Stomach smooth muscle (tissue), 2 donors: ENCODE data around the gene NEO1.

Source experiments
- H3K27ac ChIP-seq: one replicate; pipeline ENCODE4 v1.7.0; 2013; ENCODE audit warnings: mild to moderate bottlenecking, low read length, inconsistent platforms
- H3K27me3 ChIP-seq, 2 donors: one replicate each; pipeline ENCODE4 v1.7.0; 2013; ENCODE audit warnings: low read length in 2 of 2; ENCODE audit not compliant: insufficient read depth in 2 of 2, control insufficient read depth in 1 of 2
- H3K36me3 ChIP-seq, 2 donors: one replicate each; pipeline ENCODE4 v1.7.0; 2013; ENCODE audit warnings: low read length in 2 of 2; ENCODE audit not compliant: control insufficient read depth in 2 of 2, insufficient read depth in 2 of 2
- H3K4me1 ChIP-seq: one replicate; pipeline ENCODE4 v1.7.0; 2013; ENCODE audit warnings: low read length; ENCODE audit not compliant: control insufficient read depth, insufficient read depth
- H3K4me3 ChIP-seq, 2 donors: one replicate each; pipeline ENCODE4 v1.7.0; 2013; ENCODE audit warnings: low read length in 2 of 2
- H3K9ac ChIP-seq, 2 donors: one replicate each; pipeline ENCODE4 v1.7.0; 2013; ENCODE audit warnings: low read length in 2 of 2, mild to moderate bottlenecking in 1 of 2
- H3K9me3 ChIP-seq, 2 donors: one replicate each; pipeline ENCODE4 v1.7.0; 2013; ENCODE audit warnings: low read length in 2 of 2; ENCODE audit not compliant: control insufficient read depth in 2 of 2
- donor health status: healthy.
- donor health status: Pancreatic carcinoma.

Gene NEO1

DNA sequence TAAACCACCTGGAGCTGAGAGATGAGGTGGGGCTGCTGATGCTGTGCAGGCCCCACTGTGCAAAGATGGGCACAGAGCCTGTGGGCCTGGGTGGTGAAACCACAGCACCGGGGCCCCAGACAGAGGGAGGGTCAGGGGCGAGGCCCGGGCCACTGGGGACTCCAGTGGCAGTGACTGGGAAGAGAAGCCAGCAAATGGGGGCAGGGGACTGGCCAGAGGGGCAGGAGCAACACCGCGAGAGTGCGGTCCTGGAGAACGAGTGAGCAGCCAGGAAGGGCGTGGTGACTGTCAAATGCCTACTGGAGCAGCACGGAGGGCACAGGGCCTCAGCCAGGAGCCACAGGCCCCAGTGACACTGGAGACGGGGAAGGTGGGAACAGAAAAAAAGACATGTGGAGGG, 276.7 kb downstream of the NEO1 start:
- H3K27ac ChIP-seq, result no peak overlapping the region
- no peak overlapping the region for H3K9ac ChIP-seq
- peaks cover 0 to 3% of the 10 kb centered on the region in 2 donors for H3K27me3 ChIP-seq
- H3K4me1 ChIP-seq, result no peaks in the 10 kb centered on the region
- H3K4me3 ChIP-seq, result no peak overlapping the region
- no peaks in the 10 kb centered on the region for H3K9me3 ChIP-seq
- no peaks in the 10 kb centered on the region for H3K36me3 ChIP-seq

DNA sequence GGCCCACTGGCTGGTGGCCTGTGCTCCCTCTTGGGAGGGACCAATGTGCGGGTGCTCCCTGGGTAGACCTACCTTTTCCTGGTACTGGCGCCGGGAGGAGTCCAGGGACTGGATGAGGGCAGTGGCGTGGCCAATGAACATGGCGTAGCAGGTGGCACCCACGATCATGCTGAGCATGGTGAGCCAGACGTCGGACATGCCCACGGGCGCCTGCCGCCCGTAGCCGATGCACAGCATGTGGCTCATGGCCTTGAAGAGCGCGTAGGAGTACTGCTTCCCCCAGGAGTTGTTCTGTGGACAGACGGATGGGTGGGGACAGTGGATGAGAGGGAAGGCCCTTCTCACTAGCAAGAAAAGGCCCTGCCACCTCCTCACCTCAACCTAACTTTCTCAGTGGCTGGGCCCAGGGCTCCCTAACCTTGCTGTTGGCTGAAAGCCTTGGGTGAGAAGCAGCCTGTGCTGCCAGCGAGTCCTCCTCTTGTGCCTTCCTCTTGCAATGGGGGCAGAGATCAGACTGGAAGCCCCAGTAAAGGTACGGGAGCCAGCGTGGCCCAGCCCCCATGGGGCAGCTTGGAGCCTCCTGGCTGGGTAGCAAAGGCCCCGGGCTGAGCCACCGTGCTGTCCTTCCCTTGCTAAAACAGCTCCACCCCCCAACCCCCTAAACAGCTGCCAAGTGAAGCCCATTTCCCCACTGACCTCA, 277.4 kb downstream of the NEO1 start:
- H3K27ac ChIP-seq, result no peak overlapping the region
- H3K9ac ChIP-seq, result no peak overlapping the region
- no peaks in the 10 kb centered on the region for H3K4me1 ChIP-seq
- no peaks in the 10 kb centered on the region for H3K9me3 ChIP-seq
- no peaks in the 10 kb centered on the region for H3K36me3 ChIP-seq
- H3K27me3 ChIP-seq, result peaks cover 0 to 1% of the 10 kb centered on the region in 2 donors
- H3K4me3 ChIP-seq, result no peak overlapping the region

DNA sequence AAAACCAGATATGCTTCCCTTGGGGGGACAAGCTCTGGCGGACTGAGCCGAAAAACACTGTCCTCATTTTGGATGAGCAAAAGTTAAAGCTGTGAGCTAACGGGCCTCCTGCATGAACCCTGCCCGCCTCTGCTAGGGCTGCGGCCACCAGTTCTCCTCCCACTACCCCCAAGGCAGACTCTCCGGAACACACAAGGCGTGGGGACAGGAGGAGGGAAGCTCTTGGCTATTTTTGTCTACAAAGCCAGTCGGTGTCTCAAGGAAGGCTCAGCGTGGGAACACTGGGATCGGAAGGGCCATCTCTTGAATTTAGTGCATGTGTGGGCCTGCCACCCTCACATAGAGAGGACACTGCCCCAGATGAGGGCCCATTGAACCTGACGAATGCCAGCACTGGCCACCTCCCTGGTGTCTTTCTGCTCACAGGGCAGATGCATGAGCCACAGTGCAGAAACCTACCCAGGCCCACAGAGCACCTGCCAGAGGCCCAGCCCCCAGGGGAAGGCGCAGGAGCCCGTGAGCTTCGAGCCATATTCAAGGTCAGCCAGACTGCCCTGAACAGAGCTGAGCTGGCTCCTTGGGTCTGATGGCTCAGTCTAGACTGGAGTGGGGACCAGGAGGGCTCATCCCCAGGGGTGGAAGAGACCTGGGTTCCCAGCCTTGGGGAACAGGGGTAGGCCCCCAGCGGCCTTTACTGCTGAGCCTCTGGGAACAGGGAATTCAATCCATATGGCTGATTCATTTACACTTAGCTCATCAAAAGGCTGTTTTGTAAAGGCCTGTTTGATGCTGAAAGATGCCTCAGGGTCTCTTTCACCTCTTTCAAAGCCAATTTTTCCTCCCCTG, 278.2 kb downstream of the NEO1 start:
- Histone ChIP-seq H3K9me3 (no peaks in the 10 kb centered on the region), H3K27ac (no peak overlapping the region), H3K9ac (no peak overlapping the region), H3K4me1 (no peaks in the 10 kb centered on the region), H3K36me3 (no peaks in the 10 kb centered on the region), H3K4me3 (no peak overlapping the region), H3K27me3 (no peaks in the 10 kb centered on the region)

DNA sequence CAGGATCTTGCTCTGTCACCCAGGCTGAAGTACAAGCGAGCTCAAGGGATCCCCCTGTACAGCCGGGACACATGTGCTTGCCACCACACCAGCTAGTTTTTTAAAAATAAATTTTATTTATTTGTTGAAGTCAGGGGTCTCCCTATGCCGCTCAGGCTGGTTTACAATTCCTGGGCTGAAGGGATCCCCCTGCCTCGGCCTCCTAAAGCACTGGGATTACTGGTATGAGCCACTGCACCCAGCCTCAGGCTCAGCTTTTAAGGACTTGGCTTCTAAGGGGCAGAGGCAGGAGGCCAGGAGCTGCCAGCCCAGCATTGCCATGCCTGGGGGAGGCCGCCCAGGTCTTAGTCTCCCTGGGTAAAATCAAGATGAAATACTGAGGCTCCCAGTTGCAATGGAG, 279.2 kb downstream of the NEO1 start:
- H3K4me3 ChIP-seq, result no peak overlapping the region
- H3K9me3 ChIP-seq, result no peaks in the 10 kb centered on the region
- no peaks in the 10 kb centered on the region for H3K4me1 ChIP-seq
- no peak overlapping the region for H3K9ac ChIP-seq
- no peak overlapping the region for H3K27ac ChIP-seq
- H3K27me3 ChIP-seq, result peaks cover 0 to 2% of the 10 kb centered on the region in 2 donors
- H3K36me3 ChIP-seq, result no peaks in the 10 kb centered on the region

DNA sequence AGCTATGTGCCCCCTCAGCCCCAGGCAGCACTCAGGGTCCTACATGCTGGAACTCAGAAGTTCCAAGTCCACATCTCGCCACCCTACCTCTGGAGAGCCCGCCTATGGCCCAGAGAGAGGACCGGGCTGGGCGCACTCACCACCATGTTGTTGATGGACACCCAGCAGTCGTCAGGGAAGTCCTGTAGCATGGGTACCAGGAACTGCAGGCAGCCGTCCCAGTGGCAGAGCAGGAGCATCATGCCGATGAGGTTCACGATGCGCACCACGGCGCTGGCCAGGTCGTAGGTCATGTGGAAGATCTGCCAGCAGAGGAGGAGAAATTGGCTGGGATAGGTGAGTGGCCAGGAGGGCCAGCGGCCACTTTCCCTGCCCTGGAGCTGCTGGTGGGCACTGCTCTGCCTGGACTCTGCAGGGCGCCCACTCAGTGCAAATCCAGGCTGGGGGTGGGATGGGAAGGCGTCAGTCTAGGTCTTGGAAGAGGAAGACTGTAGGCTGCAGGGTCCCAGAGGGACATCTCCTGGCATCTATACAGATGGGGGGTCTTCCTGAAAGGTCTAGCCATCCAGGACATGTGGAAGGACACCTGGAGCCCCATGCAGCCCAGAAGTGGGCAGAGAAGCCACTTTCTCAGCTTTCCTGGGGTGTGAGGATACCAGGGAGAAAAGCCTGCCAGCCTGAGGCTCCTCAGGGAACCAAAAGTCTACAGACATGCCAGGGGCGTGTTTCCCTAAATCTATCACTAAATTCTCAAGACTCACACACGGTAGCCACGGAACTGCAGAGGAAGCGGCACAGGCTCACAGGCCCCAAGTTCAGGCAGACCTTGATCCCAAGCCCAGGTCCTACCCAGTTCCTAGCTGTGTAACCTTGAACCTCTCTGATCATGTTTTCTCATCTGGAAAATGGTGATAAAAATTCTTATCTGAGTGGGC, 280.0 kb downstream of the NEO1 start:
- no peak overlapping the region for H3K9ac ChIP-seq
- H3K27me3 ChIP-seq, result peaks cover 0 to 2% of the 10 kb centered on the region in 2 donors
- H3K4me1 ChIP-seq, result no peaks in the 10 kb centered on the region
- H3K4me3 ChIP-seq, result no peak overlapping the region
- no peaks in the 10 kb centered on the region for H3K9me3 ChIP-seq
- no peak overlapping the region for H3K27ac ChIP-seq
- no peaks in the 10 kb centered on the region for H3K36me3 ChIP-seq

DNA sequence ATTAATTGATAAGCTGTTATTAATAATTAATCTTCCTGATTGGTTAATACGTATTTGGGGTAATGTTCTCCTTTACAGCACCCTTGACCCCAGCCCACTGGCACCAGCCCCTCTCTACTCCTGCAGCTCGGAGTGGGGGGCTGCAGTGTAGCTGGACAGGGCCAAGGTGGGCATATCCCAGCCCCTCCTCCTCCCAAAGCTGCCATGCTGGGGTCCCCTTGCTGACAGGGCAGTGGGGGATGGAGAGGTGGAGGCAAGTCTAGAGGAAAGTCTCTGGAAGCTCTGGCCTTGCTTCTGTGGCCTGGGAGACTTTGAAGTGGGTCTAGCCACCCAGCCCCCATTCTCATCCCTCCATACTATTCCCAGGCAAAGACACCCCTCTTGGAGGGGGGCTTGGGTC, 280.7 kb downstream of the NEO1 start:
- Histone ChIP-seq H3K4me1 (no peaks in the 10 kb centered on the region), H3K4me3 (no peak overlapping the region), H3K27me3 (peaks cover 0 to 2% of the 10 kb centered on the region in 2 donors), H3K9me3 (no peaks in the 10 kb centered on the region), H3K9ac (no peak overlapping the region), H3K36me3 (no peaks in the 10 kb centered on the region), H3K27ac (no peak overlapping the region)

DNA sequence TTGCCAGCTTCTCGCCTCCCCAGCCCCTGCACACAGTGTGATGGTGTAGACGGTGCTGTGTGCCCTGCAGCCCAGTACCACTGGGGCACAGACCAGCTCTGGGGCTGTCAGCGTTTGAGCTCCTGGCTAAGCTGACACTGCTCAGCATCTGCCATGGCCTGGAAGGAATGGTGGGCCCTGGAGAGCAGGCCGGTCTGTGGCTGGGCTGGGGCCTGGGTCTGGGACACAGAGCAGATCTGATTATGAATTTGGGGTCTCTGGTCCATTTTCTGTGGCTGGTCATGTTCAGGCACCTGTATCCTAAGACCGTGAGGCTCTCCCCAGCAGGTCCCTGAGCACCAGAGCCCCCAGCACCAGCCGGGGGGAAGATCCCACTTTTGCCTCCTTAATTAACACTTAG, 281.8 kb downstream of the NEO1 start:
- Histone ChIP-seq H3K27ac (no peak overlapping the region), H3K9me3 (no peaks in the 10 kb centered on the region), H3K36me3 (no peaks in the 10 kb centered on the region), H3K4me1 (no peaks in the 10 kb centered on the region), H3K27me3 (peaks cover 2% of the 10 kb centered on the region in 2 donors), H3K9ac (no peak overlapping the region), H3K4me3 (no peak overlapping the region)

DNA sequence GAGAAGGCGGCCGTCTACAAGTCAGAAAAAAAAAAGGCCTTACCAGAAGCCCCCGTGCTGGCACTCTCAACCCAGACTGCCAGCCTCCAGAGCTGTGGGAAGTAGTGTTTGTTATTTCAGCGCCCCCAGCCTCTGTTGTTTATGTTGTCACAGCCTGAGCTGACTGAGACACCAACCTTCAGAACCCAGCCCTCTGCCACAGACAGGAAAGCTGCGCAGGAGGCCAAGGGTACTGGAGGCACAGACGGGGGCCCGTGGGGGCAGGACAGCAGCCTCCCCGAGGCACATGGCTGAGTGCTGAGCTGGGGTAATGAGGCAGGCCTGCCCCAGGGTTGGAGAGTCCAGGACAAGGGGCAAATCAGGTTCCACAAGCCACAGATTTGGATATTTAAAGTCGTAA, 282.8 kb downstream of the NEO1 start:
- Histone ChIP-seq H3K36me3 (no peaks in the 10 kb centered on the region), H3K4me1 (no peaks in the 10 kb centered on the region), H3K4me3 (no peak overlapping the region), H3K27ac (no peak overlapping the region), H3K9me3 (no peaks in the 10 kb centered on the region), H3K9ac (no peak overlapping the region), H3K27me3 (peaks cover 2% of the 10 kb centered on the region in 2 donors)

DNA sequence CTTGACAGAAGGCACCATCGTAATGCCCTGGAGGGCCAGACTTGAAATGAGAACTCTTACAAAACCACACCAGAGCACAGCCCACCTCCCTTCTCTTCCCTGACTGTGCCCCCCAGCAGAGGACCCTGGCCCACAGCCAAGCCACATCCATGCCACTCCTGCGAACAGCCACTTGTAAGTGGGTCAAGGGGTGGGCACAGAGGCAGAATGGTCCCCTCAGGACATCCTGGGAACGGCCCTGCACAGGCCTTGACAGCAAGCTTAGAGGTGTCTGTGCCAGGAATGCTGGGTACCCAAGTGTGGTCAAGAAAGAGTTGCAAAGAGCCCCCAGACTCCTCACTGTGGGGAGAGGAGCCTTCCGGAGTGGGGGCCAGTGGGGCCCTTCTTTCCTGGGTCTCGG, 283.2 kb downstream of the NEO1 start:
- Histone ChIP-seq H3K27ac (no peak overlapping the region), H3K9me3 (no peaks in the 10 kb centered on the region), H3K4me1 (no peaks in the 10 kb centered on the region), H3K27me3 (peaks cover 2% of the 10 kb centered on the region in 2 donors), H3K4me3 (no peak overlapping the region), H3K36me3 (no peaks in the 10 kb centered on the region), H3K9ac (no peak overlapping the region)

DNA sequence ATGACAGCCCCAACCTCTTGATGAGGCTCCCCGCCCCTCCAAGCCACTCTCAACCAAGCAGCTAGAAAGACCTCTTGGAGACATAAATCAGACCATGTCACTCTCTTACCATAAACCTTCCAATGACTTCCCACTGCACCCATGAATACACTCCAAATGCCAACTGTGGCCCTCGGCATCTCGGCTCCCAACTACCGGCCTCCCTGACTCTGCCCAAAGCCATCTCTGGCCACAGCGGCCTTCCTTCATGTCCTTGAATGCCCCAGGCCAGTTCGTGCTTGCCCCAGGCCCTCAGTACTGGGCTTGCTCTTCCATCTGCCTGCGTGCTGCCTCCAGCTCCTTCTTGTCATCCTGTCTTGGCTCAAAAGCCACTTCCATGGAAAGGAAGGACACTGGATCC, 284.5 kb downstream of the NEO1 start:
- Histone ChIP-seq H3K36me3 (no peaks in the 10 kb centered on the region), H3K27me3 (peaks cover 2% of the 10 kb centered on the region in 2 donors), H3K9ac (no peak overlapping the region), H3K4me1 (no peaks in the 10 kb centered on the region), H3K9me3 (no peaks in the 10 kb centered on the region), H3K4me3 (no peak overlapping the region), H3K27ac (no peak overlapping the region)
